Astrocyte of the cerebellum (primary cell): ENCODE results near the gene DOK5.

ENCODE experiments used
- DNase-seq: peaks from one replicate; pipeline ENCODE4 v3.0.0-alpha.2; 2011; ENCODE audit warnings: low read depth
- H3K4me3 ChIP-seq: 2 replicates; pipeline ENCODE4 v1.5.1; 2011; ENCODE audit warnings: mild to moderate bottlenecking, low read depth, low read length, moderate library complexity
- in situ Hi-C: cut with HindIII; loops from 2 replicates; pipeline ENCODE4 v1.10.0; 2017; ENCODE audit warnings: low sequenced_read_pairs
- TF ChIP-seq, protein P1 (sequence below): IDR thresholded peaks from 2 replicates; pipeline ENCODE4 v1.5.1; 2012; ENCODE audit warnings: low read length, low read depth, moderate library complexity, mild to moderate bottlenecking; ENCODE audit errors: missing control alignments

The DOK5 gene

DNA sequence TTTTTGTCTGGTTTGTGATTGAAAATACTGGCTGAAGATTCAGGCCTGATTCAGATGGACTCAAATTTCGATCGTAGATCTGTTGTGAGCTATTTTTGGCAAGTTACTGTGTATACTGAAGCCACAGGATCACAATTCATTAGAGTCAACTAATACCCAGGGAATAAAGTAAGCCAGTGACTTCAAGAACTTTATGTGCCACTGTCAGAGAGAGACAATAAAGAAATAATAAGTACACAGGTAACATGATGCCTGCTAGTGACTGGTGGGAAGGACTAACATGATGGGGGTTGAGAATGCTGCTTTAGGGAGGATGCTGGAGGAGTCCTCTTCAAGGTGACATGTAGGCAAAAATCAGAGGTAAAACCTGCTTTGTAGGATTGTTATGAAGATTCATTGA is 215.9 kb downstream of the DOK5 start:
- in situ Hi-C loops: no loop called here
- no peak for DNase-seq
- TF ChIP-seq, protein P1, sequence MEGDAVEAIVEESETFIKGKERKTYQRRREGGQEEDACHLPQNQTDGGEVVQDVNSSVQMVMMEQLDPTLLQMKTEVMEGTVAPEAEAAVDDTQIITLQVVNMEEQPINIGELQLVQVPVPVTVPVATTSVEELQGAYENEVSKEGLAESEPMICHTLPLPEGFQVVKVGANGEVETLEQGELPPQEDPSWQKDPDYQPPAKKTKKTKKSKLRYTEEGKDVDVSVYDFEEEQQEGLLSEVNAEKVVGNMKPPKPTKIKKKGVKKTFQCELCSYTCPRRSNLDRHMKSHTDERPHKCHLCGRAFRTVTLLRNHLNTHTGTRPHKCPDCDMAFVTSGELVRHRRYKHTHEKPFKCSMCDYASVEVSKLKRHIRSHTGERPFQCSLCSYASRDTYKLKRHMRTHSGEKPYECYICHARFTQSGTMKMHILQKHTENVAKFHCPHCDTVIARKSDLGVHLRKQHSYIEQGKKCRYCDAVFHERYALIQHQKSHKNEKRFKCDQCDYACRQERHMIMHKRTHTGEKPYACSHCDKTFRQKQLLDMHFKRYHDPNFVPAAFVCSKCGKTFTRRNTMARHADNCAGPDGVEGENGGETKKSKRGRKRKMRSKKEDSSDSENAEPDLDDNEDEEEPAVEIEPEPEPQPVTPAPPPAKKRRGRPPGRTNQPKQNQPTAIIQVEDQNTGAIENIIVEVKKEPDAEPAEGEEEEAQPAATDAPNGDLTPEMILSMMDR: no peak
- no peak overlapping the region for H3K4me3 ChIP-seq

- no peak for DNase-seq
- TF ChIP-seq, protein P1: no peak
- H3K4me3 ChIP-seq: no peak overlapping the region
- in situ Hi-C loops: no loop called here
Measured at GRCh38 chr20:54692168-54692887, 216.9 kb downstream of the DOK5 start.

DNA sequence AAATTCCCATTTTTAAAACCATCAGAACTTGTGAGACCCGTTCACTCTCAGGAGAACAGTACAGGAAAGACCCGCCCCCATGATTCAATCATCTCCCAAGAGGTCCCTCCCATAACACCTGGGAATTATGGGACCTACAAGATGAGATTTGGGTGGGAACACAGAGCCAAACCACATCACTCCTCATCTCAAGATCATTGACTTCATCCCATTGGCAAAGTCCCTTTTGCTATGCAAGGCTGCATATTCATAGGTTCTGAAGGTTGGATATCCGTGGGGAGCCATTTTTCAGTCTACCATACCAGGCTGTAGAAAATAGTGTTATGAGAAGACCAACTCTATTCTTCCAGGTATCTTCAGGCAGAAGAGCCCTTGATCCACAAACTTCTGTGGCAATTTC is 219.1 kb downstream of the DOK5 start:
- no peak overlapping the region for H3K4me3 ChIP-seq
- TF ChIP-seq, protein P1: no peak
- in situ Hi-C loops: no loop called here
- no peak for DNase-seq

DNA sequence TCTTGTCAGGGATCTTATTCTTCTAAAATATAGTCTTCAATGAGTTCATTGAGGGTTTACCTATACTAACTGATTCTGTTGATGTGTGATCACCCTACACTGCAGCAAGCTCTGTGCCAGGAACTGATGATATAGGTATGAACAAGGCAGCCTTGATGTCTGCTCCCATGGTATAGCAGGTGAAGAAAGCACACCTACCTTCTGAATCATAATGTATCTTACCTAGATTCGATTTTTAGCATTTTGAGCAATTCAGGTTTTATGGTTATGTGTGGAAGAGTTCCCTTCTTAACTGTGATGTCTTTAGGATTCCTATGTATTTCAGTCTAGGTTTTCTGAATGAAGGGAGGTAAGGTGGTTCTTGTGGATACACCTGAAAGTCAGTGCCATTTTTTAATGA is 223.0 kb downstream of the DOK5 start:
- in situ Hi-C loops: no loop called here
- DNase-seq: no peak
- TF ChIP-seq, protein P1: no peak
- no peak overlapping the region for H3K4me3 ChIP-seq
